HepG2 (cell line): ENCODE data around the gene TRABD.

Experiments
- EP300 ChIP-seq, 3 experiments: sonication (generic) in 1 of 3; formaldehyde crosslinking in 1 of 3; IDR thresholded peaks; 2 replicates each; pipeline versions ENCODE4 v1.5.1 to v1.6.1; 2011 to 2020; ENCODE audit warnings: low read depth in 2 of 3, low read length in 2 of 3, borderline replicate concordance in 1 of 3, improper control_type of control experiment in 1 of 3, mild to moderate bottlenecking in 1 of 3, missing genetic modification reagents in 1 of 3, moderate library complexity in 1 of 3
- JUN ChIP-seq: sonication (generic); formaldehyde crosslinking; IDR thresholded peaks from 2 replicates; pipeline ENCODE4 v1.4.0; 2020; ENCODE audit warnings: mild to moderate bottlenecking, missing genetic modification reagents
- MIER3 ChIP-seq: IDR thresholded peaks from 2 replicates; pipeline ENCODE4 v1.6.1; 2016; ENCODE audit warnings: missing compliant biosample characterization, borderline replicate concordance
- POLR2AphosphoS5 ChIP-seq: IDR thresholded peaks from 2 replicates; pipeline ENCODE4 v1.6.1; 2012; ENCODE audit warnings: low read depth, low read length
- SOX6 ChIP-seq, 2 experiments: fragments of 450-650 bp in 1 of 2; sonication (generic) in 1 of 2; formaldehyde crosslinking in 1 of 2; IDR thresholded peaks; 2 replicates each; pipeline versions ENCODE4 v1.4.0 to v1.6.1; 2017 to 2020; ENCODE audit warnings: antibody characterized with exemption in 1 of 2, mild to moderate bottlenecking in 1 of 2, missing genetic modification reagents in 1 of 2
- ZNF205 ChIP-seq: IDR thresholded peaks from 2 replicates; pipeline ENCODE4 v1.6.1; 2018; ENCODE audit warnings: missing biosample characterization, missing genetic modification reagents
- ZNF230 ChIP-seq: sonication (generic); formaldehyde crosslinking; IDR thresholded peaks from 2 replicates; pipeline ENCODE4 v1.4.0; 2020; ENCODE audit warnings: mild to moderate bottlenecking, missing genetic modification reagents
- ZNF292 ChIP-seq: sonication (generic); formaldehyde crosslinking; IDR thresholded peaks from 2 replicates; pipeline ENCODE4 v1.8.1; 2022; ENCODE audit warnings: mild to moderate bottlenecking, low read depth, missing genetic modification reagents, borderline replicate concordance
- TF ChIP-seq, protein P1 (sequence below): sonication (generic); formaldehyde crosslinking; conservative IDR thresholded peaks from 2 replicates; pipeline ENCODE4 v1.8.0; 2022; ENCODE audit warnings: low read depth, missing genetic modification reagents
- TF ChIP-seq, protein P2 (sequence below): sonication (generic); formaldehyde crosslinking; IDR thresholded peaks from 2 replicates; pipeline ENCODE4 v1.5.1; 2020; ENCODE audit warnings: missing genetic modification reagents, mild to moderate bottlenecking, borderline replicate concordance

DNA sequence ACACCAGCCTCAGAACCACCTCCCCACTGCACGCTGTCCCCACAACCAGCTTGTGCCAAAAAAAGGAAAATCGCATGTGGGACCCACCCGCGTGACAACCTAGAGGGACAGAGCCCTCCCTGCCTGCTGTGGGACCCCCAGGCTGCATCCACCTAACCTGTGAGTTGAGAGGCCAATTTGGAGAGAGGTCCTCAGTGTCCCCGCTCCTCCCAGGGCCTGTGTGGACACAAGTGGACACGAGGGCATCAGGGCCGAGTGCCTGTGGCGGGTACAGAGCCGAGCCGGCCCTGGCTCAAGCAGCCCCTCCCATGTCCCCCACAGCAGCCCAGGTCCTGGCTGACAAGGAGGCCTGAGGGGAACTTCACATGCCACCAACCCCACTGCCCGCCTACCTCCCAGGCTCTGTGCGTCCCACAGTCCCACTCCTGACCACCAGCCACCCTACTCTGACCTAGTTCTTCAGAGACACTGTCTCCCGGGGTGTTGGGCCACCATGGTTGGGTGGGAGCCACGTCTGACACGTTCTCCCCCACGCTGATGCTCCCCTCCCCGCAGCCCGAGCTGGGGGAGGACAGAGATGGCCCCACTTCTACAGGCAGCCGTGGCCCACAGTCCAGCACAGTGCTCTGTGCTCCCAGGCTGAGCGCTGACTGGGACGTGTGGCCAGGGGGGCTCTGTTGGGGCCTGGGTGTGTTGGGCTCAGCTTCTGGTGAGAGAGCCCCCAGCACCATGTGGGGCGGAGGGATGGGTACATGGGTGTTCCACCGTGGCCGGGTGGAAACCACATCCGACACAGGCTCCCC is 34.3 kb downstream of the TRABD start:
- TF ChIP-seq SOX6 (IDR thresholded peaks at IDR 0.05) (no peak), SOX6 (CRISPR knock-in tag; IDR thresholded peaks at IDR 0.05) (no peak), JUN (CRISPR knock-in tag) (no peak), ZNF205 (CRISPR knock-in tag) (no peak), ZNF230 (no peak), POLR2AphosphoS5 (no peak), ZNF292 (CRISPR knock-in tag) (no peak), MIER3 (CRISPR knock-in tag) (no peak), EP300 (IDR thresholded peaks at IDR 0.05; ENCODE audit: low read depth in 2 of 2, low read length in 2 of 2) (no peak), EP300 (CRISPR knock-in tag; IDR thresholded peaks at IDR 0.05; ENCODE audit: borderline replicate concordance) (no peak)
- TF ChIP-seq, protein P1, sequence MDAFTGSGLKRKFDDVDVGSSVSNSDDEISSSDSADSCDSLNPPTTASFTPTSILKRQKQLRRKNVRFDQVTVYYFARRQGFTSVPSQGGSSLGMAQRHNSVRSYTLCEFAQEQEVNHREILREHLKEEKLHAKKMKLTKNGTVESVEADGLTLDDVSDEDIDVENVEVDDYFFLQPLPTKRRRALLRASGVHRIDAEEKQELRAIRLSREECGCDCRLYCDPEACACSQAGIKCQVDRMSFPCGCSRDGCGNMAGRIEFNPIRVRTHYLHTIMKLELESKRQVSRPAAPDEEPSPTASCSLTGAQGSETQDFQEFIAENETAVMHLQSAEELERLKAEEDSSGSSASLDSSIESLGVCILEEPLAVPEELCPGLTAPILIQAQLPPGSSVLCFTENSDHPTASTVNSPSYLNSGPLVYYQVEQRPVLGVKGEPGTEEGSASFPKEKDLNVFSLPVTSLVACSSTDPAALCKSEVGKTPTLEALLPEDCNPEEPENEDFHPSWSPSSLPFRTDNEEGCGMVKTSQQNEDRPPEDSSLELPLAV = no peak
- TF ChIP-seq, protein P2, sequence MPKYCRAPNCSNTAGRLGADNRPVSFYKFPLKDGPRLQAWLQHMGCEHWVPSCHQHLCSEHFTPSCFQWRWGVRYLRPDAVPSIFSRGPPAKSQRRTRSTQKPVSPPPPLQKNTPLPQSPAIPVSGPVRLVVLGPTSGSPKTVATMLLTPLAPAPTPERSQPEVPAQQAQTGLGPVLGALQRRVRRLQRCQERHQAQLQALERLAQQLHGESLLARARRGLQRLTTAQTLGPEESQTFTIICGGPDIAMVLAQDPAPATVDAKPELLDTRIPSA (CRISPR knock-in tag) = no peak
